Neuron (in vitro differentiated cells): ENCODE results near the gene A4GALT.
A peak's percentile ranks its signal among the peaks of the same experiment; 100 is the strongest.
"Not testable (repeated sequence)": the region's sequence is repeated elsewhere in the genome, so short reads cannot be mapped to it uniquely, and the experiment has no call there.

Experiments
- H2AFZ ChIP-seq: one replicate; pipeline ENCODE4 v1.6.1; 2013; ENCODE audit warnings: low read depth, mild to moderate bottlenecking, inconsistent platforms, low read length, moderate library complexity
- H3K27me3 ChIP-seq: one replicate; pipeline ENCODE4 v1.6.1; 2013; ENCODE audit warnings: low read length; ENCODE audit not compliant: insufficient read depth
- H3K36me3 ChIP-seq: one replicate; pipeline ENCODE4 v1.6.1; 2013; ENCODE audit warnings: low read length; ENCODE audit not compliant: insufficient read depth
- H3K4me1 ChIP-seq: one replicate; pipeline ENCODE4 v1.6.1; 2013; ENCODE audit warnings: low read length; ENCODE audit not compliant: insufficient read depth
- H3K4me3 ChIP-seq: 2 replicates; pipeline ENCODE4 v1.5.1; 2013; ENCODE audit warnings: mild to moderate bottlenecking, low read length, moderate library complexity
- H3K9me3 ChIP-seq: one replicate; pipeline ENCODE4 v1.6.1; 2013; ENCODE audit warnings: low read length

A4GALT gene

DNA sequence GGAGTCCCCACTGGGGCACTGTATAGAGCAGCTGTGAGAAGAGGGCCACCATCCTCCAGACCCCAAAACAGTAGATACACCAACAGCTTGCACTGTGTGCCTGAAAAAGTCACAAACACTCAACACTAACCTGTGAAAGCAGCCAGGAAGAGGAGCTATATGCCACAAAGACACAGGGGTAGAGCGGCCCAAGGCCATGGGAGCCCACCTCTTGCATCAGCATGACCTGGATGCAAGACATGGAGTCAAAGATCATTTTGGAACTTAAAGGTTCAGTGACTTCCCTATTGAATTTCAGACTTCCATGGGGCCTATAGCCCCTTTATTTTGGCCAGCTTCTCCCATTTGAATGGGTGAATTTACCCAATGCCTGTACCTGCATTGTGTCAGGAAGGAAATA lies 41.8 kb downstream of the A4GALT start:
- Histone ChIP-seq H2AFZ (no peak overlapping the region), H3K4me3 (no peak overlapping the region), H3K36me3 (no peaks in the 10 kb centered on the region), H3K4me1 (no peaks in the 10 kb centered on the region), H3K27me3 (no peaks in the 10 kb centered on the region), H3K9me3 (peaks cover 3% of the 10 kb centered on the region)

GRCh38 chr22:42677936-42678335 lies 42.7 kb downstream of the A4GALT start:
- not testable (repeated sequence) for H3K27me3 ChIP-seq

GRCh38 chr22:42676059-42676607 lies 44.5 kb downstream of the A4GALT start:
- Histone ChIP-seq H3K4me1 (no peaks in the 10 kb centered on the region), H3K9me3 (peaks cover 3% of the 10 kb centered on the region), H3K4me3 (no peak overlapping the region)

More at GRCh38 chr22:42677936-42678335, 42.7 kb downstream of the A4GALT start:
- not testable (repeated sequence) for H3K36me3 ChIP-seq, H3K4me3 ChIP-seq, H3K4me1 ChIP-seq, H2AFZ ChIP-seq, H3K9me3 ChIP-seq

DNA sequence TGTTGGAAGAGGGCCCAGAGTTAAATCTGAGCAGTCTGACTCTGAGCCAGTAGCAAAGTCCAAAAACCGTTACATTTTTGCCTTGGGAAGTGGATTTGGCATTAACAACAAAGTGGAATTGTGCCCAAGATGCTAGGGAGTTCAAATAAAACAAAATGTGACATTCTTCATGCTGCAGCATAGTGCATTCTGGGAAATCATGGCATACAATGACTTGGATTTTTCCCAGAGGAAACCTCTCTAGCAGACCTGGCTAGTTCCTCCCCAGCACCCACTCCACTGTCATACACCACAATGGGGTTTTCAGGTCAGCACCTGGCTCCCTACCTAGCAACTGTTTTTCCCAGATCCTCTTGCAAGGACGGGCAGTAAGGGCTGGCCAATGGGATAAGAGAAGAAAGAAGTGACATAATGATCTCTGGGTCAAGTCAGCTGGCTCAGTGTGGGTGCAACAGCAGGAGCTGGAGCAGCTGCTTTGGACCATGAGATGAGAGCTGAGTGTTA lies 46.7 kb downstream of the A4GALT start:
- H3K9me3 ChIP-seq: peaks cover 3% of the 10 kb centered on the region
- no peaks in the 10 kb centered on the region for H3K4me1 ChIP-seq
- no peak overlapping the region for H3K4me3 ChIP-seq
- no peaks in the 10 kb centered on the region for H3K36me3 ChIP-seq
- no peak overlapping the region for H2AFZ ChIP-seq
- no peaks in the 10 kb centered on the region for H3K27me3 ChIP-seq

More at GRCh38 chr22:42676059-42676607, 44.5 kb downstream of the A4GALT start:
- Histone ChIP-seq H3K27me3 (no peaks in the 10 kb centered on the region), H3K36me3 (no peaks in the 10 kb centered on the region), H2AFZ (no peak overlapping the region)

- H3K27me3 ChIP-seq, H3K36me3 ChIP-seq, H3K9me3 ChIP-seq, H3K4me3 ChIP-seq, H2AFZ ChIP-seq, H3K4me1 ChIP-seq: not testable (repeated sequence)
Measured at GRCh38 chr22:42673071-42673470, 47.6 kb downstream of the A4GALT start.

DNA sequence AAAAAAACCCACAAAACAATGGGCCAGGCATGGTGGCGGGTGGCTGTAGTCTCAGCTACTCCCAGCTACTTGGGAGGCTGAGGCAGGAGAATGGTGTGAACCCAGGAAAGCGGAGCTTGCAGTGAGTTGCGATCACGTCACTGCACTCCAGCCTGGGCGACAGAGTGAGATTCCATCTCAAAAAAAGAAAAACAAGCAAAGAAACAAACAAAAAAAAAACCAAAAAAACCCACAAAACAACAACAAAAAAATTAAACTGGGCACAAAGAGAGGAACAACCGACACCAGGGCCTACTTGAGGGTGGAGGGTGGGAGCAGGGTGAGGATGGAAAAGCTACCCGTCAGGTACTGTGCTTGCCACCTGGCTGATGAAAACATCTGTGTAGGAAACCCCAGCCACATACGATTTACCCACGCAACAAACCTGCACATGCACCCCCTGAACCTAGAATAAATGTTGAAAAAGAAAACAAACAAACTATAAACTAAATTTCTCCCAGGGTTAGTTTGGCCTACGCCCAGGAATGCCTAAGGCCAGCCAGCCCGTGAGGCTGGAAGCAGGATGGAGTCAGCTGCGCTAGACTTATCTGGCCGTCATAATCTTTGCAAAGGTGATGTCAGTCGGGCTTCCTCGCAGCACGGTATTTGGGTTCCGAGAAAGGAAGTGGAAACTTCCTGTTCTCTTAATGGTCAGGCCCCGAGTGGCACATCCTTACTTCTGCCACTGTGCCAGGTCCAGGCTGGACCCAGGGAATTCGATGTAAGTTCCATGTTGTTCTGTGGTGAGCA lies 49.6 kb downstream of the A4GALT start:
- no peak overlapping the region for H3K4me3 ChIP-seq
- no peaks in the 10 kb centered on the region for H3K36me3 ChIP-seq
- no peaks in the 10 kb centered on the region for H3K27me3 ChIP-seq
- no peak overlapping the region for H2AFZ ChIP-seq
- H3K9me3 ChIP-seq: no peaks in the 10 kb centered on the region
- H3K4me1 ChIP-seq: no peaks in the 10 kb centered on the region

- H2AFZ ChIP-seq: no peak overlapping the region
Measured at GRCh38 chr22:42670046-42670445, 50.6 kb downstream of the A4GALT start.

DNA sequence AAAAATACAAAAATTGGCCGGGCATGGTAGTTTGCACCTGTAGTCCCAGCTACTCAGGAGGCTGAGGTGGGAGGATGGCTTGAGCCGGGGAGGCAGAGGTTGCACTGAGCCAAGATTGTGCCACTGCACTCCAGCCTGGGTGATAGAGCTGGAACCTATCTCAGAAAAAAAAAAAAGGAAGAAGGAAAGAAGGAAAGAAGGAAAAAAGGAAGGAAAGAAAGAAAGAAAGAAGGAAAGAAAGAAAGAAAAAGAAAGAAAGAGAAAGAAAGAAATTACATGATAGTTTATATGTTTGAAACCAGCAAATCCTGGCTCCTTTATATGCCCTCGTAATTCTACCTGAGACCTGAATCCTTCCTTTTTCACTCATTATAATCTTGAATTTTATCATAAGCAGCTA lies 54.3 kb downstream of the A4GALT start:
- not testable (repeated sequence) for H2AFZ ChIP-seq, H3K9me3 ChIP-seq, H3K4me3 ChIP-seq, H3K36me3 ChIP-seq, H3K4me1 ChIP-seq
- peaks cover 14% of the 10 kb centered on the region for H3K27me3 ChIP-seq

More at GRCh38 chr22:42670046-42670445, 50.6 kb downstream of the A4GALT start:
- Histone ChIP-seq H3K4me1 (no peaks in the 10 kb centered on the region), H3K36me3 (no peaks in the 10 kb centered on the region), H3K9me3 (no peaks in the 10 kb centered on the region), H3K27me3 (no peaks in the 10 kb centered on the region), H3K4me3 (no peak overlapping the region)

- H3K4me1 ChIP-seq: no peaks in the 10 kb centered on the region
- no peaks in the 10 kb centered on the region for H3K9me3 ChIP-seq
- H3K27me3 ChIP-seq: peaks cover 14% of the 10 kb centered on the region
- no peak overlapping the region for H3K4me3 ChIP-seq
- no peak overlapping the region for H2AFZ ChIP-seq
- H3K36me3 ChIP-seq: no peaks in the 10 kb centered on the region
Measured at GRCh38 chr22:42664976-42665831, 55.5 kb downstream of the A4GALT start.

DNA sequence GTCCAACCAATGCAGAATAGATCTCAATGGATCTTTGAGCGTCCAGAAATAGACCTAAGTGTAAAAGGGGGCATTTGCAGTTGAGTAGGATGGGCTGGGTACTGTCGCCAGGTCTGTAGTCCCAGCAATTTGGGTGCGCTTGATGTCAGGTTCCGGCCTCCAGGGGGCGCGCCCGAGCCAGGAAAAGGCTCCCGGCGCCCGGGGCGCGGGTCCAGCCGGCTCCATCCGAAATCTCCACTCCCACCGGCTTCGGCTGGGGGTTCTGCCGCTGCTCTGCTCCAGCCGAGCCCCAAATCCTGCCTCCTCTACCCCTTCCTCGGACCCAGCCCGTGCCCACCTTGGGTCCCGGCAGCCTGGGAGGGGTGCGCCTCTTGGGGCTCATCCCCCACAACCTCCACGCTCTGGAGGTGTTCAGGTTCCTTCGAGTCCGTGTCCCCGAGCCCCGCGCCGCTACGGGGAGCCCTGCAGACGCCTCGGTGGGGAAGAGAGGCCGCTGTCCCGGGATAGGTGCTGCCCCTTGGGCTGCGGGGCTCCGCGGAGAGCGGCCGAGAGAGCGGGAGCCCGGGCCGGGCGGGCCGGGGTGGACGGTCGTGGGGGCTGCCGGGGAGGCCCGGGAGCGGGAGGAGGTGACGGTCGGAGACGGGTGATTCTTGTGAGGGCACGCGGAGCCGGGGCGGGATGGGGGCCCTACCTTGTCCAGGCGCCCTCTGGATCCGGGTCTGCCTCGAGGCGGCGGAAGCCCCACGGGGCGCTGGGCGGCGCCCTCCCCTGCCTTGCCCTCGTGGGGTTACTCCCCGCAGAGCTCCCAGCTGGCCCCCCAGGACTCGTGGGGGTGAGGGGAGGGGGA lies 58.5 kb downstream of the A4GALT start:
- peak overlapping the region; percentile 93 for H2AFZ ChIP-seq
- no peaks in the 10 kb centered on the region for H3K4me1 ChIP-seq
- H3K27me3 ChIP-seq: peaks cover 14% of the 10 kb centered on the region
- no peaks in the 10 kb centered on the region for H3K36me3 ChIP-seq
- peak overlapping the region; percentile 43 for H3K4me3 ChIP-seq
- no peaks in the 10 kb centered on the region for H3K9me3 ChIP-seq

DNA sequence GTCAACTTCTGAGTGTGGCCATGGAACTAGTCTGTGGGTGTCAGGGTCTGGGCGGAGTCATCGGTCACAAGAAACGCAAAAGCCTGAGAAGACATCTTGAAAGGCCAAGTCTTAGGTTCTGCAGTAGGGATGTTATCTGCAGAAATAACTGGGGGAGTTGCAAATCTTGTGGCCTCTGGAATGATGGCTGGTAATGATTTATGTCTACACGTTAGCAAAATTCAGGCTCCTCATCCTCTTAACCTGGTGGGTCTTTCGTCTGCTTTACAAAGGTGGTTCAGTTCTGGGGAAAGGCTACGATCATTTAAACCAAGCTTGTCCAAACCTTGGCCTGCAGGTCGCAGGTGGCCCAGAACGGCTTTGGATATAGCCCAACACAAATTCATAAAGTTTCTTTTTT lies 64.1 kb downstream of the A4GALT start:
- H3K9me3 ChIP-seq: no peaks in the 10 kb centered on the region
- H3K4me1 ChIP-seq: peaks cover 4% of the 10 kb centered on the region
- H3K36me3 ChIP-seq: no peaks in the 10 kb centered on the region
- no peak overlapping the region for H2AFZ ChIP-seq
- H3K27me3 ChIP-seq: no peaks in the 10 kb centered on the region
- no peak overlapping the region for H3K4me3 ChIP-seq

GRCh38 chr22:42655693-42656092 lies 65.0 kb downstream of the A4GALT start:
- H2AFZ ChIP-seq: no peak overlapping the region
- peaks cover 4% of the 10 kb centered on the region for H3K4me1 ChIP-seq
- no peaks in the 10 kb centered on the region for H3K27me3 ChIP-seq
- H3K4me3 ChIP-seq: no peak overlapping the region
- no peaks in the 10 kb centered on the region for H3K9me3 ChIP-seq
- no peaks in the 10 kb centered on the region for H3K36me3 ChIP-seq
